ENCODE data around the gene EMX2.

DNA sequence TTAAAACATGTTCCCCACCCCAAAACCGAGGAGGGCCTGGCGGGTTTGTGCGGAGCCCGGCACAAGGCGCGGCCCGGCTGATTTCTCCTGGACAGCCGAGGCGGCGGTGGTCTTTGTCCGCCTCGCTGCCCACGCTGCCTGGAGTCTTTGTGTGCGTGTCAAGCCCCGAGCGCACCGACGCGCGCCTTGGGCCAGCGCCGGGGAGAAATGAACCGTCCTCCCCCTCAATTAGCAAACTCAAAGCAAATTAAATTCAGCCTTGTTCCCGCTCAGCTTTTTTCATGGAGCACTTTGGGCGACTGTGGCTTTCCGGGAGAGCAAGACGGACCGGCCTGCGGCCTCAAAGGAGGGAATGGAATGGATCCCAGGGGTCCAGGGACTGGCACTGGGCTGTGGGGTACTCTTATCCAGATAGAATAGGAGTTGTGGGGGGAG lies 4.1 kb downstream of the EMX2 start:
- TF ChIP-seq, protein P1, sequence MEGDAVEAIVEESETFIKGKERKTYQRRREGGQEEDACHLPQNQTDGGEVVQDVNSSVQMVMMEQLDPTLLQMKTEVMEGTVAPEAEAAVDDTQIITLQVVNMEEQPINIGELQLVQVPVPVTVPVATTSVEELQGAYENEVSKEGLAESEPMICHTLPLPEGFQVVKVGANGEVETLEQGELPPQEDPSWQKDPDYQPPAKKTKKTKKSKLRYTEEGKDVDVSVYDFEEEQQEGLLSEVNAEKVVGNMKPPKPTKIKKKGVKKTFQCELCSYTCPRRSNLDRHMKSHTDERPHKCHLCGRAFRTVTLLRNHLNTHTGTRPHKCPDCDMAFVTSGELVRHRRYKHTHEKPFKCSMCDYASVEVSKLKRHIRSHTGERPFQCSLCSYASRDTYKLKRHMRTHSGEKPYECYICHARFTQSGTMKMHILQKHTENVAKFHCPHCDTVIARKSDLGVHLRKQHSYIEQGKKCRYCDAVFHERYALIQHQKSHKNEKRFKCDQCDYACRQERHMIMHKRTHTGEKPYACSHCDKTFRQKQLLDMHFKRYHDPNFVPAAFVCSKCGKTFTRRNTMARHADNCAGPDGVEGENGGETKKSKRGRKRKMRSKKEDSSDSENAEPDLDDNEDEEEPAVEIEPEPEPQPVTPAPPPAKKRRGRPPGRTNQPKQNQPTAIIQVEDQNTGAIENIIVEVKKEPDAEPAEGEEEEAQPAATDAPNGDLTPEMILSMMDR (IDR thresholded peaks at IDR 0.05), result no peak
- no peak for TF ChIP-seq POLR2AphosphoS5 (IDR thresholded peaks at IDR 0.05)

Measured in gastroesophageal sphincter (tissue), 3 donors.